ENCODE measurements around the gene C1orf198. TPM values are rescaled to one million over a fixed set of nuclear protein-coding genes. Genes with fewer than 3 reads are reported as not detected.

Gene C1orf198
- total and polyA plus RNA-seq, 2 of the 8 experiments (the other 6 are each of a cell fraction or from before 2014, with no cell fraction given) = 30.6 to 45.0 TPM

DNA sequence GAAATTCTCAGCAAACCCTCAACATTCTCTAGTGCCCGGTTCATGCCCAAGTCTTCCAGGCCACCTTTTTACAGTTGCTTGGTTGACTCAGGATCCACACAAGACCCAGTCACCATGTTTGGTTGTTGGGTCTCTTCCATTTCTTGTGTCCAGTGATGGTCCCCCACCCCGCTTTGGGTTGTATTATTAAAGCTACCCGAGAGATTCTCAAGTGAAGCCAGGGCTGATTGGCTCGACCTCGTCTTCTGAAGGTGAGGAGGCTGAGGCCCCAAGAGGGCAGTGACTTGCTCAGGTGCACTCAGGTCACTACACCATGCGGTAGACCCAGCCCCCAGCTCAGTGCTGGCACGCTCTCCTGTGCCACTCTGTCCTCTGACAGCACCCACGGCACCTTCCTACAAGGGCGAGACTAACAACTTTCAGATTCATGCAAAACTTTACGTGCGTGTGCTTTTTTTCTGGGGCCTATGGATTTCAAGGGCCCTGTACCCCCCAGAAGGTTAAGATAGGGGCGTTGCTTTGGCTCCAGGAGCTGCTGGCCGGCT lies 70.9 kb downstream of the C1orf198 start:
- Histone ChIP-seq H3K79me1 (ENCODE audit: low read depth, low read length) (no peaks in the 10 kb centered on the region), H4K5ac (ENCODE audit: insufficient read length, low read depth, low read length) (no peak overlapping the region), H3K14ac (ENCODE audit: insufficient read length) (no peak overlapping the region), H3K79me2 (ENCODE audit: control insufficient read depth in 1 of 2, insufficient read depth in 2 of 2, low read length in 2 of 2) (no peaks in the 10 kb centered on the region), H2BK20ac (ENCODE audit: low read length) (no peak overlapping the region), H3K9ac (replicated peaks in 1 of 4; ENCODE audit: extremely low read depth in 1 of 4, low read depth in 3 of 4, low read length in 3 of 4) (no peak overlapping the region), H2BK15ac (ENCODE audit: low read length) (no peak overlapping the region), H2BK12ac (ENCODE audit: low read depth, low read length) (no peak overlapping the region), H4K91ac (replicated peaks; ENCODE audit: insufficient read length, low read length) (no peak overlapping the region), H3K4me2 (ENCODE audit: insufficient read depth in 1 of 2, low read depth in 2 of 2, low read length in 2 of 2) (no peak overlapping the region), H2AFZ (ENCODE audit: low read length) (no peak overlapping the region), H2AK5ac (ENCODE audit: low read depth, low read length) (no peak overlapping the region), H4K8ac (ENCODE audit: extremely low read depth, insufficient read depth, low read length) (no peak overlapping the region), H3K4ac (replicated peaks; ENCODE audit: insufficient read length, low read depth, low read length) (no peak overlapping the region), H2BK5ac (ENCODE audit: low read depth, low read length) (no peak overlapping the region), H3K18ac (ENCODE audit: extremely low read depth, low read length) (no peak overlapping the region), H3K23me2 (ENCODE audit: low read depth, low read length) (no peaks in the 10 kb centered on the region), H4K20me1 (replicated peaks in 1 of 2; ENCODE audit: control insufficient read depth in 1 of 2, insufficient read depth in 2 of 2, low read length in 2 of 2) (peaks cover 0 to 1% of the 10 kb centered on the region in 2 experiments), H3K9me3 (ENCODE audit: insufficient read depth in 2 of 2, low read depth in 1 of 2, low read length in 1 of 2) (no peaks in the 10 kb centered on the region), H3K23ac (ENCODE audit: insufficient read length) (no peak overlapping the region), H3K4me1 (replicated peaks in 1 of 4; ENCODE audit: control insufficient read depth in 3 of 4, insufficient read depth in 4 of 4, low read length in 3 of 4) (0 out of 7 replicates have a peak, but pooled peaks cover 0 to 2% (median 0%) of the 10 kb centered on the region in 4 experiments), H2BK120ac (replicated peaks; ENCODE audit: low read depth, low read length) (no peak overlapping the region), H3K4me3 (ENCODE audit: extremely low read depth in 1 of 4, insufficient read depth in 2 of 4, low read depth in 3 of 4, low read length in 4 of 4) (no peak overlapping the region), H3K27me3 (replicated peaks in 1 of 4; ENCODE audit: control insufficient read depth in 3 of 4, extremely low read depth in 1 of 4, insufficient read depth in 3 of 4, low read length in 3 of 4) (no peaks in the 10 kb centered on the region; a peak in 3 of 7 replicates), H3K56ac (replicated peaks; ENCODE audit: insufficient read length, low read depth, low read length) (no peak overlapping the region), H3K36me3 (ENCODE audit: control insufficient read depth in 2 of 4, insufficient read depth in 4 of 4, low read length in 3 of 4) (no peaks in the 10 kb centered on the region), H3K27ac (ENCODE audit: low read depth, low read length) (no peak overlapping the region)
- no peak for DNase-seq (ENCODE audit: low read depth in 1 of 2, low spot score in 2 of 2)
- FAIRE-seq = no peak
- POLR2A ChIA-PET (ENCODE audit: partially characterized antibody) = no interaction called here
- CTCF ChIA-PET (ENCODE audit: partially characterized antibody) = interaction anchor here (0.6 to 4.4 kb wide), 31 partner anchors 8 to 418 kb away, joined by 3 to 27 read pairs (median 4); no protein-coding TSS in a partner anchor
- WGBS, 2 experiments (ENCODE audit: extremely low coverage in 1 of 2, insufficient coverage in 1 of 2, insufficient read length in 1 of 2, insufficient replicate concordance in 2 of 2, low coverage in 1 of 2, low lambda C conversion rate in 2 of 2, missing lambda C conversion rate in 1 of 2) = 80% methylated on average over 13 of the region's 13 CpGs; no CpG with 5 or more reads in 1 of the 2 experiments
- no peak for TF ChIP-seq CEBPB (IDR thresholded peaks at IDR 0.05; ENCODE audit: low read depth, low read length)
- TF ChIP-seq CBX5 (IDR thresholded peaks at IDR 0.05; ENCODE audit: low read depth, low read length) = no peak
- TF ChIP-seq USF2 (IDR thresholded peaks at IDR 0.05; ENCODE audit: low read length) = no peak
- TF ChIP-seq FOSL1 (IDR thresholded peaks at IDR 0.05; ENCODE audit: insufficient read depth, low read depth, low read length) = no peak
- TF ChIP-seq TAF1 (IDR thresholded peaks at IDR 0.05; ENCODE audit: low read depth, low read length) = no peak
- TF ChIP-seq TBP (IDR thresholded peaks at IDR 0.05; ENCODE audit: low read depth, low read length) = no peak
- TF ChIP-seq SP1 (IDR thresholded peaks at IDR 0.05; ENCODE audit: low read depth, low read length) = no peak
- no peak for TF ChIP-seq MAFK (IDR thresholded peaks at IDR 0.05; ENCODE audit: low read depth, low read length)
- TF ChIP-seq CHD2 (IDR thresholded peaks at IDR 0.05; ENCODE audit: low read length) = no peak
- no peak for TF ChIP-seq POLR2A (IDR thresholded peaks at IDR 0.05; ENCODE audit: control extremely low read depth in 1 of 2, low read depth in 2 of 2, low read length in 2 of 2)
- TF ChIP-seq SIRT6 (IDR thresholded peaks at IDR 0.05; ENCODE audit: low read length) = no peak
- TF ChIP-seq ATF2 (IDR thresholded peaks at IDR 0.05; ENCODE audit: low read length) = no peak
